HG02623 (cell line): ENCODE results near the gene HEG1.
A peak's percentile ranks its signal among the peaks of the same experiment; 100 is the strongest.
"Not testable (repeated sequence)": the region's sequence is repeated elsewhere in the genome, so short reads cannot be mapped to it uniquely, and the experiment has no call there.

Experiments used
- ATAC-seq: cut with Tn5 transposase; IDR thresholded peaks from one replicate; pipeline ENCODE4 v1.9.1; 2021; ENCODE audit warnings: moderate library complexity; ENCODE audit not compliant: unreplicated experiment

Gene HEG1, protein sequence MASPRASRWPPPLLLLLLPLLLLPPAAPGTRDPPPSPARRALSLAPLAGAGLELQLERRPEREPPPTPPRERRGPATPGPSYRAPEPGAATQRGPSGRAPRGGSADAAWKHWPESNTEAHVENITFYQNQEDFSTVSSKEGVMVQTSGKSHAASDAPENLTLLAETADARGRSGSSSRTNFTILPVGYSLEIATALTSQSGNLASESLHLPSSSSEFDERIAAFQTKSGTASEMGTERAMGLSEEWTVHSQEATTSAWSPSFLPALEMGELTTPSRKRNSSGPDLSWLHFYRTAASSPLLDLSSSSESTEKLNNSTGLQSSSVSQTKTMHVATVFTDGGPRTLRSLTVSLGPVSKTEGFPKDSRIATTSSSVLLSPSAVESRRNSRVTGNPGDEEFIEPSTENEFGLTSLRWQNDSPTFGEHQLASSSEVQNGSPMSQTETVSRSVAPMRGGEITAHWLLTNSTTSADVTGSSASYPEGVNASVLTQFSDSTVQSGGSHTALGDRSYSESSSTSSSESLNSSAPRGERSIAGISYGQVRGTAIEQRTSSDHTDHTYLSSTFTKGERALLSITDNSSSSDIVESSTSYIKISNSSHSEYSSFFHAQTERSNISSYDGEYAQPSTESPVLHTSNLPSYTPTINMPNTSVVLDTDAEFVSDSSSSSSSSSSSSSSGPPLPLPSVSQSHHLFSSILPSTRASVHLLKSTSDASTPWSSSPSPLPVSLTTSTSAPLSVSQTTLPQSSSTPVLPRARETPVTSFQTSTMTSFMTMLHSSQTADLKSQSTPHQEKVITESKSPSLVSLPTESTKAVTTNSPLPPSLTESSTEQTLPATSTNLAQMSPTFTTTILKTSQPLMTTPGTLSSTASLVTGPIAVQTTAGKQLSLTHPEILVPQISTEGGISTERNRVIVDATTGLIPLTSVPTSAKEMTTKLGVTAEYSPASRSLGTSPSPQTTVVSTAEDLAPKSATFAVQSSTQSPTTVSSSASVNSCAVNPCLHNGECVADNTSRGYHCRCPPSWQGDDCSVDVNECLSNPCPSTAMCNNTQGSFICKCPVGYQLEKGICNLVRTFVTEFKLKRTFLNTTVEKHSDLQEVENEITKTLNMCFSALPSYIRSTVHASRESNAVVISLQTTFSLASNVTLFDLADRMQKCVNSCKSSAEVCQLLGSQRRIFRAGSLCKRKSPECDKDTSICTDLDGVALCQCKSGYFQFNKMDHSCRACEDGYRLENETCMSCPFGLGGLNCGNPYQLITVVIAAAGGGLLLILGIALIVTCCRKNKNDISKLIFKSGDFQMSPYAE (N-terminal part only)

DNA sequence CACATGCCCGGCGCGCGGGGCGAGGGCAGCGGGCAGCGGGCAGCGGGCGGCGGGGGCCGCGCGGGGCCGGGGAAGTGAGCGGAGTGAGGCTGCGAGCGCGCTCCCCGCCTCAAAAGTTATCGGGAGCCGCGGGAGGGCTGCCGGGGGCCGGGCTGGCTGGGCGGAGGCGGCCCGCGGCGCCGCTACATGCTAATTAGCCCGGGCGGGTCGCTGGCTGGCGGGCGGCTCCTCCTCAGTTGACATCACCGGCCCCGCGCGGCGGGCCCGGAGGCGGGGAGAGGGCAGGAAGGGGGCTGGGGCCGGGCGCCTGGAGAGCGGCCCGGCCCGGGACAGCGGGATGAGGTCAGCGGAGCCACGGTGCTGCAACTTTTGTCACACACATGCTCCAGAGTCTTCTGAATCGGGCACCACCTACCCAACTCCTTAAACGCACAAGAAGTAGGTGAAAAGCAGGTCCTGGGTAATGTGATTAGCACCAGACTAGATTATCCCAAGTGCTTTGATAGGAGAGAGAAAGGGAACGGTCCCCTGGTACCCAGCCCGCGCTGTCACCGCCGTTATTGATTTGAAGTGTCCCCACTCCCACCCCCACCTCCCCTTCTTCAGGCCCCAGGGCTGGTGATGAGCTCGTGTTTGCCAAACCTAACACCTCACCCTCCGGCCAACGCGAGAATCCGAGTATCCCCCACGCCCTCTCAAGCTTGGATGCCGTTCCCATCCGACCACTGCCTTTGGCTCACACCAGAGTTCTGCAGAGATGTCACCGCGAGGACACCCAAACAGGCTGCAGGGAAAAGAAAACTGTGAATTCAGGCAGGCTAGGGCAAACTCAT is at the start of gene HEG1:
Gene HEG1, minus strand, starts transcription at position 85 of the 833 bp plus-strand sequence. CDS start 107 bp downstream, outside the sequence.
- peak; percentile 70 for ATAC-seq

DNA sequence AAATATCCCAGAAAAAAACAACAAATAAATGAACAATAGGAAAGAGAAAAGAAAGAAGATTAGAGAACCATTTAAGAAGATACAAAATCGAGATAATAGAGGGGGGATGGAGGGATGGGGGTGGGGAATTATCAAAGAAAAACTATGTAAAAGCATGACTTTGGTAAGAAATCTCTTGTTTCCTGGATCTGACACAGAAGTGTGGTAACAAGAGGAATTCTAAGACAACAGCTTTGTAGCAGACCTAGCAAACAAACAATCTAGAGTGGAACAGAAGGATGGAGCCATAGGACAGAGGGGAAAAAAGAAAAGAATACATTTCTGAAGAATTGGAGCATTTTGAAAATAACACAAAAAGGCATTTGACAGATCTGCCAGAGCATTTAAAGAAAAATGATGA is 49.3 kb upstream of the HEG1 start:
- ATAC-seq: no peak

DNA sequence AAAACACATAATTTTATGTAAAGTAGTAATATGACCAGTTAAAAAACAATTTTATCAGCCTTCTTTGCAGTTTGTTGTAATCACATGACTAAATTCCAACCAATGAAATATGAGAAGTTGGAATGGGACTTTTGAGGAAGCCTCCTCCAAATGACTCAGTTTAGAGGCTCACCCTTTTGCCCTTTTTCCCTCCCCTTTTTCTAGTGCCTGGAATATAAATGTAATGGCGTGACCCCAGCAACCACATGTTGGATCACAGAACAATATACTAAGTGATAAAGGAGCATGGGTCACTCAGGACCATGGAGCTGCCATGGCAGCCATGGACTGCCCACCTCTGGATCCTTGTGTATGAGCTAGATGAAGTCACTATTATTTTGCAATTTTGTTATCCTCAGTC is 48.8 kb upstream of the HEG1 start:
- ATAC-seq: no peak

DNA sequence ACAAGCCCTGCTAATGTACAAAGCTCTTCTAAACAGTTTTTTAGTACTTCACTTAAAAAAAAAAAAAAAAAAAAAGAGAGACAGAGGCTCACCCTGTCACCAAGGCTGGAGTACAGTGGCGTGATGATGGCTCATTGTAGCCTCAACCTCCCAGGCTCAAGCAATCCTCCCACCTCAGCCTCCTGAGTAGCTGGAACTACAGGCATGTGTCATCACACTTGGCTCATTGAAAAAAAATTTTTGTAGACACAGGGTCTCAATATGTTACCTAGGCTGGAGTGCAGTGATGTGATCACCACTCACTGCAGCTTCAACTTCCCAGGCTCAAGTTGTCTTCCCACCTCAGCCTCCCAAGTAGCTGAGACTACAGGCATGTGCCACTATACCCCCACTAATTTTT is 47.6 kb upstream of the HEG1 start:
- no peak for ATAC-seq

DNA sequence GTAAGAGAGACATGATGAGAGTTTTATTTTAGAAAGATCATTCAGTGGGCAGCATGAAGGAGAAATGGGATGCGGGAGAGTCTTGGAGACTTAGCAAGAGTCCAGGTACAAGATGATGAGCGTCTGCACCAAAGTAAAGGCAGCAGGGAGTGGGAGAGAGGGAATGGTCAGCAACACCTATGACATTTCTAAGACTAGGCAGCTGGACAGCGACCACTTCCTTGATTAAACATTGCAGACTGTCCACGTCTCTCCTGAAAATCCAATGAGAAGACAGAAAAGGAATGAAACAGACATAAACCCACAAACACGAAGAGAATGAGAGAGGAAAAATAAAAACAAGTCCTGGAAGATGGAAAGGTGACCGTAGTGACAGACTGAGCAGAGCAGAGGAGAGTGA is 46.7 kb upstream of the HEG1 start:
- no peak for ATAC-seq

DNA sequence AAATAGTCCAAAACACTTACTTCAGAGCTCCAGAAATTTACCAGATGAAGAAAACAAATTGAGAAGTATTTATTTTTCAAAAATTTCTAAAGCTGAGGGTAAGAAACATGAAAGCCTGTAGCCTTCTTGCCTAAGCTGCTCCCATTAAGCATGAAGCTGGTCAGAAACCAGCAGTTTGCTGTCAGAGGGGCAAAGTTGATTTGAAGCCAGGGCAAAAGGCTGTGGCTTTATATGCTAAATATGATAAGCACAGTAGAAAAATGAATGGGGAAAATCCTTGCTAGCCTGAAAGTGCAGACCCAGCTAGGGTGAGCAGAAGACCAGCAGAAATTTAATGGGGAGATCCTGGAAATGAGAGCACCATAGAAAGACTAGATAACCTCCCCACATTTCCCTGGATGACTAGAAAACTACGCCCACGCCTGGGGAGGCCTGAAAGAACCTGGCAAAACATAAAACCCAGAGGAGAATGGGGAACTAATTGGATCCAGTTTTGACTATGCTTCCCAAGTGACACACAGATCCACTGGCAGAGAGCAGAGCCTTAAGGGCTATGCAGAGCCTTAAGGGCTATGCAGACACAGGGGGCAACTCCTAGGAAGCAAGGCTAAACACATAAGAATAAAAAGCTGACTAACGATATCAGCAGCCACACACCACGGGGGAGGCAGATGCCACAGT is 43.0 kb upstream of the HEG1 start:
- ATAC-seq: no peak

DNA sequence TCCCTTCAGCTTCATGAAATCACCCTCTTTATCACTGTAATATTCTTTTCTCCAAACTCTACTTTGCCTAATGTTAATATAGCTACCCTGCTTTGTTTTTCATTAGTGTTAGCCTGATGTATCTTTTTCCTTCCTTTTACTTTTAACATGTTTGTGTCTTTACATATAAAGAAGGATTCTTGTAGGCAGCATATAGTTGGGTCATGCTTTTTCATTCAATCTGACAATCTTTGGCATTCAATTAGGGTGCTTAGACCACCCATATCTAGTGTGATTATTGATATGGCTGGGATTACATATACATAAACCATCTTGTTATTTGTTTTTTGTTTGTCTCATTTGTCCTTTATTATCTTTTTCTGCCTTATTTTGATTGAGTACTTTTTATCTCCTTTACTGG is 34.9 kb upstream of the HEG1 start:
- ATAC-seq: no peak

DNA sequence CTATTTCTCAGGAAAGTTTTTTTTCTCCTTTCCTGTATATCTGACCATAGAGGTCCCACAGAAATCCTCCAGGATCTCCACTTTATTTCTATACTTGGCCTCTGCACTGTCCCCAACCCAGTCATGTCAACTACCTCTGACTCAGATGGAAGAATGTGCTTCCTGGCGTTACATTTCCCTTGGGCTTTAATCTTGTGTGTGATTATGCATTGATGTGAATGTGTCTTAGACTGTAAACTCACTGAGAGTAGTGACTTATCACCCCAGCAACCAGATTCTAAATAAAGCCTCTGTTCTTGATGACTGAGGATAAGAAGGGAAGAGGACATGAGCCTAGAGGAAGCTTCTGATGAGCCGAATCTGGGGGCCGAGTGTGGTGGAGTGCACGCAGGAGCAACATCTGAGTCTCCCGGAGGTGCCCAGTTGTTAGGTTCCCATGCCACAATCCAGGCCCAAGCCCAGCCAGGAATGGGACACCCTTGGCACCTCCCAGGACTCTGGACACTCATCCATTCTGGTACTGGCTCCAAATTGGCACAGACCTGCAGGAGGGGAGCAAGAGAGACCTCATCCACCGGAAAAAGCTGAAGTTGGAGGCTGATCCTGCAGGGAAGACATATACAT is 32.1 kb upstream of the HEG1 start:
- no peak for ATAC-seq

DNA sequence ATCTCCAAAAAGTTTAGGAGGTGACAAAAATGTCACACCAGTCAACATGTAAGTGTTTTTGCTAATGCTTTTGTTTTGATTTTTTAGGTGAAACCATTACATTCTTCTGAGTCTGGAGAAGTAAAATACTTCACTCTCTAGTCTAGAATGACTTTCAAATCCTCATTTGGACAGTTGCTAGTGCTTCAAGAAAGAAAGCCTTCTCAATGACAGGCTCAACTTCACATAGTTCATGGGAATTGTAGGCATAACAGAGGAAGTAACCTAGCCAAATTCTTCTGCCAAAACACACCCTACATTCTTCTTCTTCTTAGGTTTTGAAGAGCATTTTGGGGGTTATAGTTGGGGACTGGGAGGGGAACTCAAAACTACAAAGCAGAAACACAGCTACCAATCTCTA is 29.4 kb upstream of the HEG1 start:
- no peak for ATAC-seq

DNA sequence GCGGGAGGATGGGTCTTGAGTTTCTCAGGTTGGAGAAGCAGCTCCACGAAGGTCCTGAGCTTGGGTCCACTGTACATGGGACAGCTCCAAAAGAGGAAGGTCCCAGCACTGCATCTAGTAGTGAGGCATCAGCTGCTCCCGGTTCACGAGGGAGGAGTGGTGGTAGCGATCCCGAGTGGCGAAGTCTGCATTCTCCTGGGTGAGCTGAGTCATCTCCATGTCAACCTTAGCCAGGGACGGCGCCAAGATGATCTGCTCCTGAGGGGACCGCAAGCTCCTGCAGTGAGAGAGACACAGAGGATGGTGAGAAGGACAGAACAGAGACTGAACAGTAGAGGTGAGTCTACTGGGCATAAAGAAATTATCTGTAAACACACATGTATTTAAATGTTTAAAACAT is 28.0 kb upstream of the HEG1 start:
- ATAC-seq: no peak

DNA sequence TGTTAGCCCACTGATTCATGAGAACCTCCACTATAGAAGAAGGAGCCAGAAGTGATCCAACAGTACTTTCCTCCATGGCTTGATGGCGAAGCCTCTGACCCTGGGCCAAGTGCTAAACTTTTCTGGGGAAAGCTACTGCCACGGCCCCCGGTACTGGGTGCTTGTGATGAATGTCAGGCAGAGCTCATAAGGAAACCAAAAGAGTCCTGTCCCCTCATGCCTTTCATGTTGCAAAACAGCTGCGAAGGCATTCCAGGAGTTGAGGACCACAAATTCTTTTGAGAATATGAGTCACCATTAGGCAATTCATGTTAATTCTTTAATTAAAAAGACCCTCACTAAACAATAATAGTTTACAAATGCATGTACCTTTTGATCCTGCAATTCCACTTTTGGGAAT is 26.5 kb upstream of the HEG1 start:
- ATAC-seq: not testable (repeated sequence)

DNA sequence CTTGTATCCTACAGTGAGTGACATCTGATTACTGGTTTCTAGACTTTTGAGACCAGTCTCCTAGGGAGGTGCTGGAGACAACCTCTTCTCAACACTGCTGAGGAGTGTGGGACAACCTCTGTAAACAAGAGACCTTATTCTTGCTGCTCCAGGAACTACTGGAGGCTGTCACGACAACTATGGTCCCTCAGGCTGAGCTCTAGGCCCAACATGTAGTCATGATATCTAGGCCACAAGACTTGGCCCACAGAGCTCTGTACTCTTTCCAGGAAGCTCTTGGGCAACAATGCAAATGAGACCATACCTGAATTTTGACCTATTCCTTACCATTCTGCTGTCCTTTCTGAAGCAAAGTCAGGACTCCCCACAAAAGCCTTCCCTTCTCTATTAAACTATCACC is 24.3 kb upstream of the HEG1 start:
- no peak for ATAC-seq

DNA sequence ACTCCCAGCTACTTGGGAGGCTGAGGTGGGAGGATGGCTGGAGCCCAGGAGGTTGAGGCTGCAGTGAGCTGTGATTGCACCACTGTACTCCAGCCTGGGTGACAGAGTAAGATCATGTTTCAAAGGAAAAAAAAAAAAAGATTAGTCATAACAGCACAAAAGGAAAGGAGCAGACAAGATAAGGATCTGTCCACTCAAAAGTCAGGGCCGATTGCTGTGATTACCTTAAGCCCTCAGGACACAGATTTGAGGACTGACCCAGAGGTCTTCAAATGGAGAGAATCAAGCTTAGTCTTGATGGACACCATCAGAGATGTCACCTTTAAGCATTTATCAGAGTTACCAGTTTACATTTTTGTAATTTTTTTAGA is 23.9 kb upstream of the HEG1 start:
- no peak for ATAC-seq

DNA sequence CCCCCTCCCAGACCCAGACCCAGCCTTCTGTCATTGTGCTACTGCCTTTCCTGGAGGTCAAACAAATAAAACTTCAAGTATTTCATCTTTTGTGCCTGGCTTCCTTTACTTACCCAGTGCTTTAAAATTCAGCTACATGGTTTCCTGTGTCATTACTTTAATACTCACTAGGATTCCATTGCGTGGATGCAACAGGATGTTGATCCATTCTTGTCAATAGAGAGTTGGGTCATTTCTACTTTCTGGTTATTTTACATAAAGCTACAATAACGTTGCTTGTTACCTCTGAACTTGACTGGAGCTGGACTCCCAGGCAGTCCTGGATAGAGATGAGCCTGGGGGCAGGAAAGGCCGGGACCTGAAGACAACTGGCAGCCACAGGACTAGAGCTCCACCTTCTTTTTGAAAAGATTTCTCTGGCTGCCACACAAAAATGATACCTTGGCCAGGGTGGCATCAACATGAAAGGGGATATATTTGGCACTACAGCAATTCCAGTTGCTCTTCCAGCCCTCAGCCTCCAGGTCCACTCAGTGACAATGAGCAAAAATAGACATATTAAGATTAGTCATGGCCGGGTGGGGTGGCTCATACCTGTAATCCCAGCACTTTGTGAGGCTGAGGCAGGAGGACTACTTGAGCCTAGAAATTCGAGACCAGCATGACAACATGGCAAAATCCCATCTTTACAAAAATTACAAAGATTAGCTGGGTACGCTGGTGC is 23.3 kb upstream of the HEG1 start:
- no peak for ATAC-seq

DNA sequence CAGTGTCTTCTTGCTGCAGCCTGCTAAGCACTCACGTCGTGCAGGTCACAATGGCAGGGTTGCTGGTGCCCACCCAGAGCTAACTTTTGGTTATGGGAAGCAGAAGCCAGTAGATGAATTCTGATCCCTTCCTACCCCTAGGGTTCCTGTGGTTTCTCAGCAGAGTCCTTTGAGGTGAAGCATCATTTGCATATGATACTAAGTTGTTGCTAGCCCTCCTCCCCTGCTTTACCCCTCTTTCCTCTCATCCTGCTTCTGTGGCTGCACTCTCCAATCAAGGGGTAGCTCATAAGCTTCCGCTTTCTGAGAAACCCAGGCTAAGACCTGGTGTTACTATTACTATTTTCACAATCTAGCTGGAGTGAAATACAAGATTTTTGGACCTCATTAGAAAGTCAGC is 22.1 kb upstream of the HEG1 start:
- no peak for ATAC-seq

DNA sequence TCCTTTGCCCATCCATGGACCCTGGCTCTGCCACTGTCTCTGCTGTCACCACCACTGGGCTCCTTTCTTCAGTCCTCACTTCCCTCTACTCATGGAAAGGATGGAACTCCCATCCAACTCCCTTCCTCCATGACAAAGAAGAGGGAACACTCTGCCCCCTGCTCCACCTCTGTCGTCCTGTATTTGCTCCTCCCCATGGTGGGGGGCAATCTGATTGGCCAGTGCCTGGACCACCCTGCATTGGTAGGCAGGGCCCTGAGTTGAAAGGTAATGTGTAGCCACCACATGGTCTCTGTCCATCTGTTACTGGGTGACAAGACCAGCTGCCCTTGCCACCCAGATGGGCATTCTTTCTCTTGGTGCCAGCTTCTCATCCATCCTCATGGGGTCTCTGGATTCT is 20.7 kb upstream of the HEG1 start:
- ATAC-seq: no peak

DNA sequence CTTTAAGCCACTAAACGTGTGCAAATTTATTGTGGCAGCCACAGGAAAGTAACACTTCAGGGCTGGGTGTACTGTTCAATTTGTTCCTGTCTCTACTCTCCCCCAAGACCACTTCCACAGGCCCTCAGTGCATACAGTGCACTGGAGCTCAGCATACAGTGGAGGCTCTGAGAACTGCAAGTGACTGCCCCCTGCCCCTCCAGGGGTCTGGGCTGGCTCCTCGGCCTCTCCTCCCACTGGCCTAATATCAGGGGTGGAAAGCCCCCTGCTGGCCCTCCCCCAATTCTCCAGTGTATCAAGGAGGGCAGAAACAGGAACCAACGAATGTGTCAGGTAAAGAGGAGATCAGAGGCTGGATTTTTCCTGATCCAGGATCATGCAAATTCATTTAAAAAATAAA is 19.9 kb upstream of the HEG1 start:
- no peak for ATAC-seq

DNA sequence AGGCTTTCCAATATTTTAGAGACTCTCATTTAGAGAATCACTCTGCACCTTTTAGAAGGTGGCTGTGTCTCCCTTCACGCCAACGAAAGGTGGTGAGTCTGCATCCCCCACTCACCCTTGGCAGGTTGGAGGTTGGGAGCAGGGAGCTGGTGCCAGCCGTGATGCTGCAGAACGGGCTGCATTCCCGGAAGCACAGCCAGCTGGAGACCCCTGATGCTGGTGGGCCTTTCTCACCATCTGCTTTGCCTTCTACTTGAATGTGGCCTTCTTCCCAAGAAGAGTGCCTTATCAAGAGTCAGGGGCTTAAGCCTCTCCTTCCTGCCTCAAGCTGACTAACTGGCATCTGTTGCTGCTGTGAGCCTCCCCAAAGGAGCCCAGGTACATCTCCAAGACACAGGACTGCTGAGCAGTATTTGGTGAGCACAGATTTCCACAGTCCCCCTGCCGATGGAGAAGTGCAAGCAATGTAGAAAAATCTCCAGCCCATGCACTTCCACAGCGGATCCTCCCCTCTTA is 17.7 kb upstream of the HEG1 start:
- no peak for ATAC-seq
